Prostate gland (tissue), 2 donors: ENCODE results near the gene KAZN.

ENCODE experiments used
- POLR2A ChIP-seq: fragments of 450-650 bp; IDR thresholded peaks from one replicate; pipeline ENCODE4 v1.6.1; 2016; ENCODE audit warnings: antibody characterized with exemption, mild to moderate bottlenecking
- POLR2AphosphoS5 ChIP-seq: sonication (generic); formaldehyde crosslinking; IDR thresholded peaks from one replicate; pipeline ENCODE4 v1.6.1; 2017; ENCODE audit warnings: antibody characterized with exemption
- TF ChIP-seq, protein P1 (sequence below), 4 experiments: fragments of 200-600 bp in 2 of 4; fragments of 450-650 bp in 2 of 4; sonication (generic) in 2 of 4; IDR thresholded peaks; 1 replicate in 3 of 4; 2 replicates in 1 of 4; pipeline ENCODE4 v1.5.1; 2016 to 2019; ENCODE audit warnings: antibody characterized with exemption in 4 of 4, mild to moderate bottlenecking in 2 of 4, moderate library complexity in 2 of 4

DNA sequence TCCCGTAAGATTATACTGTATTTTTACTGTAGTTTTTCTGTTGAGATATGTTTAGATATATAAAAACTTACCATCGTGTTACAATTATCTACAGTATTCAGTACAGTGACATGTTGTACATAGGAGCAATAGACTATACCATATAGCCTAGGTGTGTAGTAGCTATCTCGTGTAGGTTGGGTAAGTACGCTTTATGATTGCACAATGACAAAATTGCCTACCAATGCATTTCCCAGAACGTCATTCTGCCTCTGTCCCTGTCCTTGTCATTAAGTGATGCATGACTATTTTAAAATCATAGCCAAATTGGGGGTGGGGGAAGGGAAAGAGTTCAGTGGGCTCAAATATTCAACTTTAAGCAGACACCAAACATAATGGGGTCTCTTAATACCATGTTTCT is 321.3 kb downstream of the KAZN start:
- no peak for TF ChIP-seq POLR2AphosphoS5
- TF ChIP-seq POLR2A: no peak
- TF ChIP-seq, protein P1, sequence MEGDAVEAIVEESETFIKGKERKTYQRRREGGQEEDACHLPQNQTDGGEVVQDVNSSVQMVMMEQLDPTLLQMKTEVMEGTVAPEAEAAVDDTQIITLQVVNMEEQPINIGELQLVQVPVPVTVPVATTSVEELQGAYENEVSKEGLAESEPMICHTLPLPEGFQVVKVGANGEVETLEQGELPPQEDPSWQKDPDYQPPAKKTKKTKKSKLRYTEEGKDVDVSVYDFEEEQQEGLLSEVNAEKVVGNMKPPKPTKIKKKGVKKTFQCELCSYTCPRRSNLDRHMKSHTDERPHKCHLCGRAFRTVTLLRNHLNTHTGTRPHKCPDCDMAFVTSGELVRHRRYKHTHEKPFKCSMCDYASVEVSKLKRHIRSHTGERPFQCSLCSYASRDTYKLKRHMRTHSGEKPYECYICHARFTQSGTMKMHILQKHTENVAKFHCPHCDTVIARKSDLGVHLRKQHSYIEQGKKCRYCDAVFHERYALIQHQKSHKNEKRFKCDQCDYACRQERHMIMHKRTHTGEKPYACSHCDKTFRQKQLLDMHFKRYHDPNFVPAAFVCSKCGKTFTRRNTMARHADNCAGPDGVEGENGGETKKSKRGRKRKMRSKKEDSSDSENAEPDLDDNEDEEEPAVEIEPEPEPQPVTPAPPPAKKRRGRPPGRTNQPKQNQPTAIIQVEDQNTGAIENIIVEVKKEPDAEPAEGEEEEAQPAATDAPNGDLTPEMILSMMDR (IDR thresholded peaks at IDR 0.05): no peak
